Muscle layer of duodenum (tissue), 2 donors: ENCODE data around the gene MYADM.

ENCODE experiments used
- H3K27ac ChIP-seq: one replicate; pipeline ENCODE4 v1.7.0; 2013; ENCODE audit warnings: mild to moderate bottlenecking, low read length
- H3K27me3 ChIP-seq: one replicate; pipeline ENCODE4 v1.7.0; 2013; ENCODE audit warnings: low read depth, mild to moderate bottlenecking, control low read depth, low read length
- H3K36me3 ChIP-seq, 2 donors: one replicate each; pipeline ENCODE4 v1.7.0; 2013; ENCODE audit warnings: low read length in 2 of 2, control low read depth in 1 of 2, mild to moderate bottlenecking in 1 of 2; ENCODE audit not compliant: insufficient read depth in 2 of 2, control insufficient read depth in 1 of 2
- H3K4me1 ChIP-seq, 2 donors: one replicate each; pipeline ENCODE4 v1.7.0; 2013; ENCODE audit warnings: low read length in 2 of 2, mild to moderate bottlenecking in 2 of 2, control low read depth in 1 of 2, moderate library complexity in 1 of 2; ENCODE audit not compliant: insufficient read depth in 2 of 2, control insufficient read depth in 1 of 2
- H3K4me3 ChIP-seq, 2 donors: one replicate each; pipeline ENCODE4 v1.7.0; 2013; ENCODE audit warnings: low read length in 2 of 2, low read depth in 1 of 2, mild to moderate bottlenecking in 1 of 2
- H3K9me3 ChIP-seq, 2 donors: one replicate each; pipeline ENCODE4 v1.7.0; 2013; ENCODE audit warnings: low read length in 2 of 2, control low read depth in 1 of 2, mild to moderate bottlenecking in 1 of 2; ENCODE audit not compliant: control insufficient read depth in 1 of 2
- donor health status: healthy.

The MYADM gene

DNA sequence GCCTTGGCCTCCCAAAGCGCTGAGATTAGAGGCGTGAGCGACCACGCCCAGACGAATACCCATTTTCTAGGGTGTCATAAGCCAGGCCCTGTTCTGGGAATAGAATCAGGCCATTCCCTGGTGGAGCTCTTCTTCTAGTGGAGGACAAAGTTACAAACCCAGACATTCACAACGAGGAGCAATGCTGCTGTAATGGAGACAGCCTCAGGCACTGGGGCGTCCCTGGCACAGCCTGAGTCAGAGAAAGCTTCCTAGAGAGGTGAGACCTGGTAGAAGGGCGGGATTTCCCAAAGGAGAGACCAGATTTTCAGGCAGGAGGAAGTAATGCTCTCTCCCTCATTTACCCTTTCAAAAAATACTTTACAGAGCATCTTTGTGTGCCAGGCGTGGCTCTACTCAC, 27.0 kb downstream of the MYADM start:
- Histone ChIP-seq H3K4me3 (no peak overlapping the region), H3K36me3 (no peaks in the 10 kb centered on the region), H3K27me3 (peaks cover 9% of the 10 kb centered on the region), H3K9me3 (no peaks in the 10 kb centered on the region), H3K4me1 (peaks cover 0 to 4% of the 10 kb centered on the region in 2 donors), H3K27ac (no peak overlapping the region)

DNA sequence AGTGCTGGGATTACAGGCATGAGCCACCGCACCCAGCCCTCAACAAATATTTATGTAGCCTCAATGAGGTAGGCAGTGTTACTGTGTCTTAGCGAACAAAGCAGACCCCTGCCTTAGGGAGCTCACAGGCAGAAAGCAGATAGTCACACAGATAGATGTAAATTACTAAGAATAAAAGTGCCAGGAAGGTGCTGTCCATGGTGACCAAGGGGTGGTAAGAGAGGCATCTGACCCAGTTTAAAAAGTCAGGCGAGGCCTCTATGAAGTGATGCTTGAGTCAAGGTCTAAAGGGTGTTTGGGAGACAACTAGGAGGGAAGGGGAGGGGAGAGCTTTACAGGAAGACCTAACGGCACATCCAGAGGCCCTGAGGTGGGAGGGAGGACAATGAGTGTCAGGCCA, 29.0 kb downstream of the MYADM start:
- Histone ChIP-seq H3K9me3 (no peaks in the 10 kb centered on the region), H3K4me3 (no peak overlapping the region), H3K27me3 (peaks cover 9% of the 10 kb centered on the region), H3K4me1 (no peaks in the 10 kb centered on the region), H3K27ac (no peak overlapping the region), H3K36me3 (no peaks in the 10 kb centered on the region)

DNA sequence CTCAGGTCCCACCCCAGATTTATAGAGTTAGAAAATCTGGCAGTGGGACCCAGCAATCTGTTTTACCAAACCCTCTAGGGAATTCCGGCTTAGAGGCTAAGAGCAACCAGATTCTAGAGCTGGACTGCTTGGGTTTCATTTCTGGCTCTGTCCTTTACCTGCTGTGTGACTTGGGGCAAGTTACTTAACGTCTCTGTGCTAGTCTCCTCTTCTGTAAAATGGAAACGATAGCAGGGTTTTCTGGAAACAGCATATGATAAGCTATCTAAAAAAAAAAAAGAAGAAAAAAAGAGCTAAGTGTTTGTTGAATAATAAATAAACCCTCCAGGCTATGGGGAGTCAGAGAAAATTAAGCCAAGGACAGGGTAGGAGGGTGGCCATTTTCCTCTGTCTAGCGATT, 29.8 kb downstream of the MYADM start:
- Histone ChIP-seq H3K27ac (no peak overlapping the region), H3K4me1 (no peaks in the 10 kb centered on the region), H3K27me3 (peaks cover 9% of the 10 kb centered on the region), H3K36me3 (no peaks in the 10 kb centered on the region), H3K4me3 (no peak overlapping the region), H3K9me3 (no peaks in the 10 kb centered on the region)

DNA sequence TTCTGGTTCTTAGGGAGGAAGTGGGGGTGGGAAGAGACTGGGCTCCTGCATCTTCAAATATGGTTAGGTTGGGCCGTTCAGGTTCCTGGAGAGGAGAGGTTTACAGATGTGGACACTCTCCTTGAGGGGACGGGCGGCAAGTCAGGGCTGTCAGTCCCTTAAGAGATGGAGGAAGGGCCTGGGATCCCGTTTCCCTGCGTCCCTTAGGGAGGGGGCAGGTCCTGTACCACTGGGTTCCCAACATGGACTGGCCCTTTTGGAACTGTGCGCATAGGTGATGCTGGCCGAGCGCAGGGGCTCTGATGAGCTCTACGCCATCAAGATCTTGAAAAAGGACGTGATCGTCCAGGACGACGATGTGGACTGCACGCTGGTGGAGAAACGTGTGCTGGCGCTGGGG, 30.5 kb downstream of the MYADM start:
- H3K27me3 ChIP-seq: peaks cover 9% of the 10 kb centered on the region
- no peaks in the 10 kb centered on the region for H3K4me1 ChIP-seq
- H3K4me3 ChIP-seq: no peak overlapping the region
- H3K27ac ChIP-seq: no peak overlapping the region
- no peaks in the 10 kb centered on the region for H3K36me3 ChIP-seq
- no peaks in the 10 kb centered on the region for H3K9me3 ChIP-seq

DNA sequence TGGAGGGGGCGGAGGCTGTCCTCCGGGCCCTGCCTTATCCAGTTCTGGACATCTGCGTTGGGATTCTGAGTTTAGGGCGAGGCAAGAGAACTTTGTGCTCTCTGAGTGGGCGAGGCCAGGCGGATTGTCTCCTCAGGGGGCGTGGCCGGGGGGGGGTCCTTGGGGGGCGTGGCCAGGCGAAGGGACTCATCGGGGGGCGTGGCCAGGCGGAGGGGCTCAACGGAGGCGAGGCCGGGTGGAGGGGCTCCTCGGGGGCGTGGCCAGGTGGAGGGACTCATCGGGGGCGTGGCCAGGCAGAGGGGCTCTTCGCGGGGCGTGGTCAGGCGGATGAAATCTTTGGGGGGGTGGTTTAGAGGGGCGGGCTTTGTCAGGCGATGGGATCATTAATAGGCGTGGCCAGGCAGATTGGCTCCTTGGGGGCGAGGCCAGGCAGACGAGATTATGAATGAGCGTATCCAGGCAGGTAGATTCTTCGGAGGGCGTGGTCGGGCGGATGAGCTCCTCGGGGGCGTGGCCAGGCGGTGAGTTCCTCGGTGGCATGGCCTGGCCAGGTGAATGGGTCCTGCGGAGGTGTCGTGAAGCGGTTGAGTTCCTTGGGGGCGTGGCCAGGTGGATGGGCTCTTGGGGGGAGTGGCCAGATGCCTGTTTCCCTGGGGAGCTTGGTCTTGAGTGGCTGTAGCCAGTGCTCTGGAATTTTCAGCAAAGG, 31.1 kb downstream of the MYADM start:
- peaks cover 9% of the 10 kb centered on the region for H3K27me3 ChIP-seq
- no peaks in the 10 kb centered on the region for H3K36me3 ChIP-seq
- no peaks in the 10 kb centered on the region for H3K9me3 ChIP-seq

DNA sequence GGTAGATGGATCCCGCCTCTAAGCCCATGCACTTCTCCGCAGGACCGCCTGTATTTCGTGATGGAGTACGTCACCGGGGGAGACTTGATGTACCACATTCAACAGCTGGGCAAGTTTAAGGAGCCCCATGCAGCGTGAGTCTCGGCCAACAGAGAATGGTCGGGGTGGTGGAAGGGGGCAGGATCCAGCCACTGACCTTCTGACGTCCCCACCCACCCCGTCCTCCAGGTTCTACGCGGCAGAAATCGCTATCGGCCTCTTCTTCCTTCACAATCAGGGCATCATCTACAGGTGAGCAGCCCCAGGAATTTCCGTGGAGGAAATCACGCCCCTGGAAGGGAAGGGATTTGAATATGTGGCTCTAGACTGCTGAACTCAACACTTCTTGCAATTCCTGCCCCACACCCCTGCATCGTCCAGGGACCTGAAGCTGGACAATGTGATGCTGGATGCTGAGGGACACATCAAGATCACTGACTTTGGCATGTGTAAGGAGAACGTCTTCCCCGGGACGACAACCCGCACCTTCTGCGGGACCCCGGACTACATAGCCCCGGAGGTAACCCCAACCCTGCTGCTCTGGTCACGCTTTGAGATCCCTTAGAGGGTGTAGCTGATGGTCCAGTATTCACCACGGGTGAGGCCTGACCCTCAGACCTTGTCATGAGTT, 32.6 kb downstream of the MYADM start:
- no peak overlapping the region for H3K27ac ChIP-seq
- no peak overlapping the region for H3K4me3 ChIP-seq
- peaks cover 9% of the 10 kb centered on the region for H3K27me3 ChIP-seq
- H3K4me1 ChIP-seq: no peaks in the 10 kb centered on the region
- no peaks in the 10 kb centered on the region for H3K36me3 ChIP-seq
- H3K9me3 ChIP-seq: no peaks in the 10 kb centered on the region

More for the DNA sequence above, 31.1 kb downstream of the MYADM start:
- Histone ChIP-seq H3K27ac (no peak overlapping the region), H3K4me1 (no peaks in the 10 kb centered on the region), H3K4me3 (no peak overlapping the region)

DNA sequence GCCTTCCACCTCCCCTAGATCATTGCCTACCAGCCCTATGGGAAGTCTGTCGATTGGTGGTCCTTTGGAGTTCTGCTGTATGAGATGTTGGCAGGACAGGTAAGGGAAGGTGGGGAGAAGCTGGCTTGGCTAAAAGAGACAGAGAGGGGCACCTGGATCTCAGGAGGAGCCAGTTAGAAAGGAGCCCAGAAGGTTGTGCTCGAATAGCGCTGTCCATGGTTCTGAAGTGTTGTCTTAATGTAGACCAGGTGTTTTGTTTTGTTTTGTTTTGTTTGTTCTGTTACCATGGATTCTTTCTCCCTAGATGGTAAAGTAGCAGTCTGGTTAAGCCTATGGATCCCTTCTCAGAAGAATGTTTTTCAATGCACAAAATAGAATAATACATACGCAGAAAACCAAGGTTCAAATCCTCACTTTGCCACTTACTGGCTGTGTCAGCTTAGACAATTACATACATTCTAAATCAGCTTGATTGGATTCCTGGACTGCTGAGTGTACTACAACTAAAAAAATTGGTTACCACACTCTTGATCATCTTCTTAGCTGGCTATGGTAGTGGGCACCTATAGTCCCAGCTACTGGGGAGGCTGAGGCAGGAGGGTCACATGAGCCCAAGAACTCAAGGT, 35.5 kb downstream of the MYADM start:
- Histone ChIP-seq H3K4me1 (peaks cover 0 to 17% of the 10 kb centered on the region in 2 donors), H3K36me3 (no peaks in the 10 kb centered on the region), H3K9me3 (no peaks in the 10 kb centered on the region), H3K4me3 (no peak overlapping the region), H3K27ac (no peak overlapping the region), H3K27me3 (peaks cover 22% of the 10 kb centered on the region)

DNA sequence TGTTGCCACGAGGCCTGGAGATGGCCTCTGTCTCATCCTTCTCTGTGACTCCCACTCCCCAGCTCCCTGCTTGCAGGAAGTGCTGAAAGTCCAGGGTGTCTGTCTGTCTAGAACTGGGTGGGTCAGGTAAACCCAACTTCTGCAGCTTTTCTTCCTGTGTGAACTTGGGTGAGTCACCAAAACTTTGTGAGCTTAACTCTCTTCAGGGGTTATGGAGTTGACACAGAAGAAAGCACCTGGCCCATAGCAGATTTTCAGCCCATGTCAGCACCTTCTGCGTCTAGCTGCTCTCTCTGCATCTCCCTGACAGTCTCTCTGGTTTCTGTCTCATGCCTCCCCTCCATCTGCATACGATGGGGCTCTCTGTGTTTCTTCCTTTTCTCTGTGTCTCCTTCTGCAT, 37.2 kb downstream of the MYADM start:
- H3K27me3 ChIP-seq: peaks cover 33% of the 10 kb centered on the region
- H3K36me3 ChIP-seq: no peaks in the 10 kb centered on the region
- peaks cover 0 to 30% of the 10 kb centered on the region in 2 donors for H3K4me1 ChIP-seq
- H3K4me3 ChIP-seq: no peak overlapping the region
- H3K9me3 ChIP-seq: no peaks in the 10 kb centered on the region
- no peak overlapping the region for H3K27ac ChIP-seq

DNA sequence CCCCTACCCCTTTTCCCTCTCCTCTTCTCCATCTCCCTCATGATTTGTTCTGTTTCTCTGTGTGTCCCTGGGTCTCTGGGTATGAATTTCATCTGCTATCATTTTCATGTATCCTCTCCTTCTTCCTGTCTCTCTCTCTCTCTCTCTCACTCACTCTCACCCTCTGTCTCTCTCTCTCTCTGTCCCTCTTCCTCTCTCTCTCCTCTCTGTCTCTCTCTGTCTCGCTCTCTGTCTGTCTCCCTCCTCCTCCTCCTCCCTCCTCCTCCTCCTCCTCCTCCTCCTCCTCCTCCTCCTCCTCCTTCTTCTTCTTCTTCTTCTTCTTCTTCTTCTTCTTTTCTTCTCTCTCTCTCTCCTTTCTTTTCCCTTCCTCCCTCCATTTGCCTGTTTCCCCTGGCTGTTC, 38.1 kb downstream of the MYADM start:
- no peak overlapping the region for H3K27ac ChIP-seq
- peaks cover 0 to 34% of the 10 kb centered on the region in 2 donors for H3K4me1 ChIP-seq
- no peaks in the 10 kb centered on the region for H3K9me3 ChIP-seq
- no peak overlapping the region for H3K4me3 ChIP-seq
- H3K27me3 ChIP-seq: peaks cover 40% of the 10 kb centered on the region
- no peaks in the 10 kb centered on the region for H3K36me3 ChIP-seq

DNA sequence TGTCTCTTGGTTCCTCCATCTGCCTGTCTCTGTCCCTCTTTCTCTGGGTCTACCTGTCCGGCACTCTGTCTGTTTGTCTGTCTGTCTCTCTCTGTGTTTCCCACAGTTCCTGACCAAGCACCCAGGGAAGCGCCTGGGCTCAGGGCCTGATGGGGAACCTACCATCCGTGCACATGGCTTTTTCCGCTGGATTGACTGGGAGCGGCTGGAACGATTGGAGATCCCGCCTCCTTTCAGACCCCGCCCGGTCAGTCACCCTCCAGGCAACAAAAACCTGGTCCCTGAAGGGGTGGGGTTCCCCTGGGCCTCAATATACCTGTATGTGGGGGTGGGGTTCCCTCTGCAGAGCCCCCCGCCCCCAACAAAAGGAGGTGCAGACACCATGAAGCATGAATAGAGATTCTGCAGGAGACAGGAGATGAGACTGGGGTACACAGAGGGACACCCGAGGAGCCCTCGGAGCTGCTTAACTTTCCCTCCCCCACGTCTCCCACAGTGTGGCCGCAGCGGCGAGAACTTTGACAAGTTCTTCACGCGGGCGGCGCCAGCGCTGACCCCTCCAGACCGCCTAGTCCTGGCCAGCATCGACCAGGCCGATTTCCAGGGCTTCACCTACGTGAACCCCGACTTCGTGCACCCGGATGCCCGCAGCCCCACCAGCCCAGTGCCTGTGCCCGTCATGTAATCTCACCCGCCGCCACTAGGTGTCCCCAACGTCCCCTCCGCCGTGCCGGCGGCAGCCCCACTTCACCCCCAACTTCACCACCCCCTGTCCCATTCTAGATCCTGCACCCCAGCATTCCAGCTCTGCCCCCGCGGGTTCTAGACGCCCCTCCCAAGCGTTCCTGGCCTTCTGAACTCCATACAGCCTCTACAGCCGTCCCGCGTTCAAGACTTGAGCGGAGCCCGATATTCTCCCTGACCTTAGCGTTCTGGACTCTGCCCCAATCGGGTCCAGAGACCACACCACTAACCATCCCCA, 38.8 kb downstream of the MYADM start:
- H3K4me3 ChIP-seq: peak overlapping the region in 1 of 2 donors; percentile 28
- H3K27ac ChIP-seq: no peak overlapping the region
- H3K4me1 ChIP-seq: peaks cover 0 to 34% of the 10 kb centered on the region in 2 donors
- no peaks in the 10 kb centered on the region for H3K9me3 ChIP-seq
- peaks cover 45% of the 10 kb centered on the region for H3K27me3 ChIP-seq
- no peaks in the 10 kb centered on the region for H3K36me3 ChIP-seq

DNA sequence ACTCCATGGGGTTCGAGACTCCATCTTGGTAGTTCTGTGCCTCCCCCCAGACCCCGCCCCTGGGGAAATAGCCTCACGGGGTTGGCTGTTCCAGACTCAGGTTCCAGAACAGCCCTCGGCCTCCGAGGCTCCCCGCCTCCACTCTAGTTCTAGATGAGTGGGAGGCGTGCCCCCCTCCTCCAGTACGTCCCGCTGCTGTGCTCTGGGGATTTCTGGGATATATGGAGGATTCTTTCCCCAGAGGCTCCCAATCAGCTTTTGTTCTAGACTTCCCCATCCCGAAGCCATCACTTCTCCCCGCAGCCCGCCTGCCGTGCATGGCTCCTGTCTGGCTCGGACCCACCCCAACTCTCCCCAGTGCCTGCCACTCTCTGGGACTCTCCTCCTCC, 39.5 kb downstream of the MYADM start:
- Histone ChIP-seq H3K4me3 (peak overlapping the region in 1 of 2 donors; percentile 28), H3K27me3 (peaks cover 52% of the 10 kb centered on the region), H3K9me3 (no peaks in the 10 kb centered on the region), H3K4me1 (peaks cover 0 to 34% of the 10 kb centered on the region in 2 donors), H3K36me3 (no peaks in the 10 kb centered on the region), H3K27ac (no peak overlapping the region)
